GM18868 (cell line): Measurements from ENCODE around the gene UST.
"Not testable (repeated sequence)": the region's sequence is repeated elsewhere in the genome, so short reads cannot be mapped to it uniquely, and the experiment has no call there.

Experiments used
- ATAC-seq: cut with Tn5 transposase; IDR thresholded peaks from one replicate; pipeline ENCODE4 v1.9.1; 2021; ENCODE audit warnings: mild to moderate bottlenecking, moderate library complexity; ENCODE audit not compliant: unreplicated experiment

The UST gene

DNA sequence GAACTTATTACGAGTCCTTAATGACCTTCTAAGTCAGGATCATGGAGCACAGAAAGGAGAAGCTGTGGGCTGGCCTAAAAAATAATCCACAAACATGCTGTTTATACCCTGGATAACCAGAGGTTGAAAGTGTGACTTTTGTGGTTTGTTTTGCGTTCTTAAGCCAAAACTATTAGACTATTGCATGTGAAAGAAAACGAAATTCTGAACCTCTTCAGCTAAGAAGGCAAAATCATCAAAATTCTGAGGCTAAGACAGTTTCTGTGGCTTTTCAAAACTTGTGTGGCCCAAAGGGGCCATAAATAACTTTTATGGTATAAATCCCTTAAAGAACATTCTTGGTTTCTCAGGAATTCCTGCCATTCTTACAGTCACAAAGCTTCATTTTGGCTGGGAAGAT is 251.0 kb downstream of the UST start:
- no peak for ATAC-seq

DNA sequence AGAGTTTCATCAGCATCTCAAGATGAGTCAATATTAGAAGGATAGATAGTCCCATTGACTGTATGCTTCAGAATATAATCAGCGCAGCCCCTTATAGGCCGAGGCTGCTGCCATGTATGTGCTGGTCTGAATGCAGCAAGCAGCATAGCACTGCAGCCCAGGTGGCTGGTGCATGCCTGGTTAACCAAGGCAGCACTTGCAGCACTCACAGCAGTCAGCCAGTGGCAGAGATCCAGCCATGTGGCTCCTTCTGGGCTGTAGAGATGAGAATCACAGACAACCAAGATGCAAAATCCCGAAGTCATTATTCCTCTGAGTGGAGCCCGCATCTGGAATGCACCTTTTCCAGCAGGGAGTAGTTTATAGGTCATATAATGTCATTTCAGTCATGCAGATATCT is 251.9 kb downstream of the UST start:
- ATAC-seq = no peak

GRCh38 chr6:148999501-148999900 is 252.7 kb downstream of the UST start:
- ATAC-seq = no peak

- peak; percentile 41 for ATAC-seq
Measured at GRCh38 chr6:148999929-149000468, 253.2 kb downstream of the UST start.

GRCh38 chr6:149001422-149001821 is 254.6 kb downstream of the UST start:
- no peak for ATAC-seq

GRCh38 chr6:149003560-149003959 is 256.7 kb downstream of the UST start:
- ATAC-seq = no peak

GRCh38 chr6:149004664-149005063 is 257.8 kb downstream of the UST start:
- ATAC-seq = no peak

- ATAC-seq = not testable (repeated sequence)
Measured at GRCh38 chr6:149006236-149006635, 259.4 kb downstream of the UST start.

DNA sequence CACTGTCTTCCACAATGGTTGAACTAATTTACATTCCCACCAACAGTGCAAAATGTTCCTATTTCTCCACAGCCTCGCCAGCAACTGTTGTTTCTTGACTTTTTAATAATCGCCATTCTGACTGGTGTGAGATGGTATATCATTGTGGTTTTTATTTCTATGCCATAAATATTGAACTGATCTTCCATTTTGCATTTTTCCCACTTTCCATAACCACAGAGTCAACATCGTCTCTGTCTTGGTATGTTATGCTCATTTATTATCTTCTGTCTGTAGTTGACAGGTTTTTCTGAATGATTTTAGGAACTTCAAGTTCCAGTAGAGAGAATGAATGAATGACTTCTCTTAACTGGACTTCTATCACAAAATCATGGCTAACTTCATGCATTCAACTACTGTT is 259.8 kb downstream of the UST start:
- ATAC-seq = no peak

DNA sequence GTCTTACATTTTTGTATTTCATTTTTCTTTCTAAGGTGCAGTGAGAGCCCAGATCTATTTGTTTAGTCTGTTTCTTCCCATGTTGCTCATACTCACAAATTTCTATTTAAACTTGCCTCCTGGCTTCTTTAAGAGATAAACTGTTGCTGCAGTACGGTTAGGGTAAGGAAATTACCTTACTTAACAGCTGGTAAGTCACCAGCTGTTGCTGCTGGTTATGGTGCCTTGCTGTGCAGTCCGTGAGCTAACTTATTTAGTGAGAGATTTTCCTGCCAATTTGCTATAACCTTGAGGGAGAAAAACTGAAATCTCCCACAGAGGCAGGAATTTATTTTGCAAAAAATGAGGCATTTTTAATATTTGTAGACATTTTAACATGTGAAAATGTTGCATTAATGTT is 261.0 kb downstream of the UST start:
- no peak for ATAC-seq

- no peak for ATAC-seq
Measured at GRCh38 chr6:149008741-149009140, 261.9 kb downstream of the UST start.

GRCh38 chr6:149012040-149012545 is 265.3 kb downstream of the UST start:
- no peak for ATAC-seq

- no peak for ATAC-seq
Measured at GRCh38 chr6:149013586-149014344, 266.9 kb downstream of the UST start.

DNA sequence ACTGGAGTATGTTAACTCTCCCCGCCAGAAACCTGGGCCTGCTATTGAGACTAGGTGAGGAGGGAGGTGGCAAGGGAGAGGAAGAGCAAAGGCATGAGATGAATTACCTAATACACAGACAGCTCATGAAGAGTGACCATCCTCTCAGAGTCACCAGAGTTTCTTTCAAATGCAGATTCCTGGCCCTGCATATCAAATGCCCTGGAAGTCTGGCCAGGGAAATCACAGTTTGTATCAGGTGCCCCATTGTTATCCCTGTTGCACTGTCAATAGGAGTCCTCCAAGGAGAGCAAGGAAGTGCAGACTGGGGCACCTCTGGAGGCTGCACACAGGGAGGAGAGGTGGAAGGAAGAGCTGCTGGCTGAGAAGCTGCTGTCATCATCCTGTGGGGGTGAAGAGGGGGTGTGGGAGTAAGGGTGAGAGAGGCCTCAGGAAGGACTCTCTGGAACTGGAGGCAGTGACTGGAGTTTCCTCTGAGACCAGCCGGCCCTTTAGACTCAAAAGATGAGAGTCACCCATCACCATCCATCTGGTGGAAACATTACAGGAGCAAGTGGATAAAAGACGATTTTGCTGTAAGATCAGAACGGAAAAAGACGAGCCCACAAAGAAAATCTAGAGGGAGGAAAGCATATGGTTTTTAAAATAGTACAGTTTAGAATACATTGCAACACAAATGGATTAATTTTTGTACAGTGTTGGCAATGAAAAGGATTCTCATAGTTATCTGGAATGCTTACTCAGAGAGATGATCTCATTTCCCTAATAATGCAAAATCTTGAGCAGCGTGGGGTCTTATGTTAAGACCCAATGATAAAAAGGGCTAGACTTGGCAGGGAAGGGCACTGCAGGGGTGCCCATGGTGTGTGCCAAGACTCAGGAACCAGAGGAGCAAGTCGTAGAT is 268.1 kb downstream of the UST start:
- no peak for ATAC-seq

GRCh38 chr6:149015535-149016525 is 269.0 kb downstream of the UST start:
- ATAC-seq = no peak

GRCh38 chr6:149016716-149017115 is 269.9 kb downstream of the UST start:
- ATAC-seq = no peak

GRCh38 chr6:149020319-149020718 is 273.5 kb downstream of the UST start:
- ATAC-seq = no peak

DNA sequence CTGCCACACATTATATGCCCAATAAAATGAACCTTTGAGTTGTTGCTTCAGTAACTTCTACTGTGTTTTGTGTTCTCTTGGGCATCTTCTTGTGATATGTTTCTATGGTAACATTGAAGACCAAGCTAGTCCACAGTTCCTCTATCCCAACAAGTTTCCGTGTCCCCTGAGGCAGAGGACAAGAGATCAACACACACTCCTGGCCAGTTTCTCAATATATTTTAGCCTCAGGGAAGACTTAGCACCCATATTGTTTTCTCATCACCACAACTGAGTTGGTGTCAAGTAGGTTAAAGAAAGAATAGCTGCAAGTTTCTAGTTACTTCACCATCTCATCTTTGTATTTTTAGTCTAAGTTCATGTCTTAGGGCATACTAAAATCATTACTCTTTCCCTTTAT is 277.5 kb downstream of the UST start:
- ATAC-seq = no peak

DNA sequence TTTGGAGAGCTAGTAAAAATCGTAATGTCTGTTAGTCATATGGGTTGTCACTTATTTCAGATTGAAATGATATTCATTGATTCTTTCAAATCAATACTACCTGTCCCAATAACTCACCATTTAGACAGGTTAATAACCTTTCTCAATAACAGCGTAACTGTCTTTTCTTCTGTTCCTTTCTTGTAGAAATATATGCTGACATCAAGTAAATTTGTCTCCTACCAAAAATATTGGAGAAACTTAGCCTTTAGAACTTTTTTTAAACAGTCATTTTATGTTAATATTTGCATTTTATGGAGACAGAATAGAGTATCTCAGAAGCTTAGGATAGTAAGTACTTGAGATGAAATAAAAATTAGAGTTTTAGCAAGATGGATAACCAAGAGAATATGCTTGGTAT is 278.2 kb downstream of the UST start:
- ATAC-seq = no peak

DNA sequence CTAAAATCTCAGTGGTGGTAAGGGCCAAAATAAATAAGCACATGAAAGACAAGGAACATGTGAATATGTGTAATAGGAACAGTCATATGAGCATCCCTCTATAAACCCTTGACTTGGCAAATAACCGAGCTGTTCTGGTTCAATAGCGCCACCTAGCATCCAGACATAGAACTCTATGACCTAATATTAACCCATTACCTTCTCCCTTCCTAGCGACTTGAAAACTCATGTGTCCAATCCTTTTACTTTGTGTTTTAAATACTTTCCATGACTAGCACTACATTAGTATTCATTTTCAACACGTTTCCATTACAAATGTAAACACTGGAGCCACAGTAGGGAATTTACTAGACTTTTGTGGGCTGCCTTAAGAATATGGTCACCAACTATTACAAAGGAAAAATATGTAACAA is 279.7 kb downstream of the UST start:
- ATAC-seq = no peak
